Calu3 (cell line): ENCODE results near the gene NR5A1. TPM values are rescaled to one million over a fixed set of nuclear protein-coding genes. Genes with fewer than 3 reads are reported as not detected.
A peak's percentile ranks its signal among the peaks of the same experiment; 100 is the strongest.

Experiments
- BruUV-seq: library from RNA; stranded (reverse); fragments of 400-500 nt; replicated peaks from 2 replicates; lab custom pipeline; 2021; lab: Mats Ljungman, UMichigan
- CTCF ChIA-PET: fragments of 300-600 bp; sonication (Branson Sonifier 250); formaldehyde crosslinking; loops from one replicate; lab custom pipeline; 2022; ENCODE audit warnings: antibody characterized with exemption; lab: Charles Lee
- DNase-seq: peaks from one replicate; pipeline ENCODE4 v3.0.0; 2022
- H3K27ac Mint-ChIP-seq: one replicate; pipeline ENCODE4 v1.8.0; 2022; ENCODE audit warnings: mixed read lengths; ENCODE audit not compliant: unreplicated experiment
- H3K27me3 Mint-ChIP-seq: one replicate; pipeline ENCODE4 v1.8.0; 2022; ENCODE audit warnings: mixed read lengths; ENCODE audit not compliant: unreplicated experiment
- H3K36me3 Mint-ChIP-seq: one replicate; pipeline ENCODE4 v1.8.0; 2022; ENCODE audit warnings: mild to moderate bottlenecking, moderate library complexity, mixed read lengths; ENCODE audit not compliant: insufficient read depth, unreplicated experiment
- H3K4me1 Mint-ChIP-seq: one replicate; pipeline ENCODE4 v1.8.0; 2022; ENCODE audit warnings: mild to moderate bottlenecking, low read depth, mixed read lengths; ENCODE audit not compliant: unreplicated experiment
- H3K4me3 Mint-ChIP-seq: one replicate; pipeline ENCODE4 v1.8.0; 2022; ENCODE audit warnings: mild to moderate bottlenecking, low read depth, moderate library complexity, mixed read lengths; ENCODE audit not compliant: unreplicated experiment
- H3K9me3 Mint-ChIP-seq: one replicate; pipeline ENCODE4 v1.8.0; 2022; ENCODE audit warnings: low read depth, mixed read lengths; ENCODE audit not compliant: unreplicated experiment
- CTCF ChIP-seq: fragments of 200-600 bp; IDR thresholded peaks from one replicate; pipeline ENCODE4 v1.8.0; 2022; ENCODE audit warnings: antibody characterized with exemption; ENCODE audit not compliant: unreplicated experiment
- intact Hi-C: fragments of 100-400 bp; cut with micrococcal nuclease; formaldehyde crosslinking; loops from one replicate; pipeline ENCODE4 v1.10.0; 2022; ENCODE audit not compliant: unreplicated experiment
- total RNA-seq: library from RNA; stranded (reverse); gene quantifications from 2 replicates; pipeline ENCODE4 v1.2.3, GENCODE V29; 2022

Gene NR5A1
- total RNA-seq, 1 experiment from 2014 or later: not detected

GRCh38 chr9:124454296-124454695 is 52.9 kb downstream of the NR5A1 start:
- H3K9me3 Mint-ChIP-seq: no peaks in the 10 kb centered on the region
- CTCF ChIA-PET: interaction anchor here (0.7 kb wide), 1 partner anchor 8 kb away, joined by 6 read pairs; no protein-coding TSS in a partner anchor
- no peak for DNase-seq
- no peaks in the 10 kb centered on the region for H3K4me1 Mint-ChIP-seq
- H3K27ac Mint-ChIP-seq: no peak overlapping the region
- peaks cover 13% of the 10 kb centered on the region for H3K27me3 Mint-ChIP-seq
- no TSS peak for BruUV-seq
- H3K36me3 Mint-ChIP-seq: no peaks in the 10 kb centered on the region
- TF ChIP-seq CTCF: no peak
- intact Hi-C loops: no loop called here
- no peak overlapping the region for H3K4me3 Mint-ChIP-seq

- H3K27ac Mint-ChIP-seq: no peak overlapping the region
- CTCF ChIA-PET: interaction anchor here (0.7 kb wide), 1 partner anchor 9 kb away, joined by 6 read pairs; no protein-coding TSS in a partner anchor
- H3K27me3 Mint-ChIP-seq: peaks cover 13% of the 10 kb centered on the region
- DNase-seq: peak; percentile 48
- H3K4me3 Mint-ChIP-seq: peak overlapping the region; percentile 28
- H3K9me3 Mint-ChIP-seq: no peaks in the 10 kb centered on the region
- no peaks in the 10 kb centered on the region for H3K4me1 Mint-ChIP-seq
- TF ChIP-seq CTCF: no peak
- intact Hi-C loops: no loop called here
- no peaks in the 10 kb centered on the region for H3K36me3 Mint-ChIP-seq
- no TSS peak for BruUV-seq
Observed at GRCh38 chr9:124453586-124454191, 53.5 kb downstream of the NR5A1 start.

GRCh38 chr9:124452841-124453585 is 54.2 kb downstream of the NR5A1 start:
- Mint-ChIP-seq H3K27me3 (peaks cover 13% of the 10 kb centered on the region), H3K4me3 (peak overlapping the region; percentile 28), H3K9me3 (no peaks in the 10 kb centered on the region), H3K36me3 (no peaks in the 10 kb centered on the region), H3K4me1 (no peaks in the 10 kb centered on the region), H3K27ac (no peak overlapping the region)
- DNase-seq: no peak
- CTCF ChIA-PET: no interaction called here
- BruUV-seq: no TSS peak
- no peak for TF ChIP-seq CTCF
- intact Hi-C loops: no loop called here

- H3K4me3 Mint-ChIP-seq: no peak overlapping the region
- intact Hi-C loops: no loop called here
- BruUV-seq: no TSS peak
Observed at GRCh38 chr9:124452326-124452725, 54.9 kb downstream of the NR5A1 start.

More at GRCh38 chr9:124452326-124452725, 54.9 kb downstream of the NR5A1 start:
- CTCF ChIA-PET: no interaction called here
- Mint-ChIP-seq H3K27me3 (peaks cover 13% of the 10 kb centered on the region), H3K27ac (no peak overlapping the region), H3K9me3 (no peaks in the 10 kb centered on the region), H3K36me3 (no peaks in the 10 kb centered on the region), H3K4me1 (peaks cover under 1% of the 10 kb centered on the region)
- no peak for TF ChIP-seq CTCF
- no peak for DNase-seq
